Mesendoderm (in vitro differentiated cells): Measurements from ENCODE around the gene PLCD1.

Source experiments
- DNase-seq: peaks from one replicate; pipeline ENCODE4 v3.0.0; 2013
- H2AK5ac ChIP-seq: 2 replicates; pipeline ENCODE4 v1.6.1; 2013; ENCODE audit warnings: low read length, inconsistent platforms
- H2BK120ac ChIP-seq: 2 replicates; pipeline ENCODE4 v1.6.1; 2013; ENCODE audit warnings: low read depth, mild to moderate bottlenecking, low read length, moderate library complexity, mixed read lengths
- H2BK15ac ChIP-seq: replicated peaks from 2 replicates; pipeline ENCODE4 v1.6.1; 2013; ENCODE audit warnings: low read depth, mild to moderate bottlenecking, moderate library complexity
- H2BK5ac ChIP-seq: 2 replicates; pipeline ENCODE4 v1.6.1; 2013; ENCODE audit warnings: low read length, inconsistent platforms
- H3K18ac ChIP-seq: 2 replicates; pipeline ENCODE4 v1.6.1; 2013; ENCODE audit warnings: mild to moderate bottlenecking, low read length, mixed read lengths
- H3K23ac ChIP-seq: one replicate; pipeline ENCODE4 v1.6.1; 2013; ENCODE audit warnings: low read length
- H3K27ac ChIP-seq: 2 replicates; pipeline ENCODE4 v1.5.1; 2013; ENCODE audit warnings: low read depth, mild to moderate bottlenecking, inconsistent platforms, low read length, moderate library complexity
- H3K27me3 ChIP-seq: 2 replicates; pipeline ENCODE4 v1.6.1; 2013; ENCODE audit warnings: low read length, control low read depth, mild to moderate bottlenecking, inconsistent platforms; ENCODE audit not compliant: insufficient read depth, poor library complexity
- H3K36me3 ChIP-seq: 2 replicates; pipeline ENCODE4 v1.6.1; 2013; ENCODE audit warnings: low read length, inconsistent platforms; ENCODE audit not compliant: control insufficient read depth, insufficient read depth
- H3K4ac ChIP-seq: one replicate; pipeline ENCODE4 v1.6.1; 2013; ENCODE audit warnings: low read depth, mild to moderate bottlenecking, low read length, moderate library complexity
- H3K4me1 ChIP-seq: 2 replicates; pipeline ENCODE4 v1.6.1; 2013; ENCODE audit warnings: low read depth, low read length, inconsistent platforms; ENCODE audit not compliant: control insufficient read depth
- H3K4me2 ChIP-seq: 2 replicates; pipeline ENCODE4 v1.6.1; 2013; ENCODE audit warnings: low read length
- H3K4me3 ChIP-seq: 2 replicates; pipeline ENCODE4 v1.5.1; 2013; ENCODE audit warnings: mild to moderate bottlenecking, low read length
- H3K56ac ChIP-seq: one replicate; pipeline ENCODE4 v1.6.1; 2013; ENCODE audit warnings: low read length
- H3K79me1 ChIP-seq: 2 replicates; pipeline ENCODE4 v1.6.1; 2013; ENCODE audit warnings: low read length, inconsistent platforms
- H3K79me2 ChIP-seq: 2 replicates; pipeline ENCODE4 v1.6.1; 2013; ENCODE audit warnings: mild to moderate bottlenecking, low read length; ENCODE audit not compliant: control insufficient read depth, insufficient read depth
- H3K9ac ChIP-seq: 2 replicates; pipeline ENCODE4 v1.6.1; 2013; ENCODE audit warnings: low read length, inconsistent platforms
- H4K5ac ChIP-seq: one replicate; pipeline ENCODE4 v1.6.1; 2013; ENCODE audit warnings: low read length
- H4K8ac ChIP-seq: one replicate; pipeline ENCODE4 v1.6.1; 2013; ENCODE audit warnings: low read depth, mild to moderate bottlenecking, control low read depth, low read length, moderate library complexity
- WGBS: extraction: QIAGEN DNeasy Blood & Tissue Kit; methylation state at CpG from one replicate; pipeline ENCODE4 v1.1.7; 2013; ENCODE audit warnings: low lambda C conversion rate, missing lambda C conversion rate; ENCODE audit not compliant: insufficient coverage; ENCODE audit errors: extremely low coverage; 5-methylcytosine and 5-hydroxymethylcytosine counted together

Gene PLCD1

GRCh38 chr3:37970802-37971201, 58.6 kb downstream of the PLCD1 start:
- no peak overlapping the region for H3K4me3 ChIP-seq
- no peak overlapping the region for H3K4me2 ChIP-seq
- H3K27me3 ChIP-seq = no peaks in the 10 kb centered on the region
- H2BK5ac ChIP-seq = no peak overlapping the region
- H3K9ac ChIP-seq = no peak overlapping the region
- no peak overlapping the region for H2AK5ac ChIP-seq
- no peak overlapping the region for H3K56ac ChIP-seq
- H3K27ac ChIP-seq = no peak overlapping the region
- H4K5ac ChIP-seq = no peak overlapping the region
- H2BK120ac ChIP-seq = no peak overlapping the region
- no peak overlapping the region for H3K23ac ChIP-seq
- no peaks in the 10 kb centered on the region for H3K4me1 ChIP-seq
- H3K79me1 ChIP-seq = no peaks in the 10 kb centered on the region
- no peak overlapping the region for H4K8ac ChIP-seq
- H3K79me2 ChIP-seq = no peaks in the 10 kb centered on the region
- WGBS = no CpG with 5 or more reads among the region's 5 CpGs
- no peaks in the 10 kb centered on the region for H3K36me3 ChIP-seq
- no peak overlapping the region for H2BK15ac ChIP-seq
- no peak for DNase-seq
- H3K18ac ChIP-seq = no peak overlapping the region
- H3K4ac ChIP-seq = no peak overlapping the region

- H3K18ac ChIP-seq = no peak overlapping the region
- H4K5ac ChIP-seq = no peak overlapping the region
- H2AK5ac ChIP-seq = no peak overlapping the region
- no peak overlapping the region for H4K8ac ChIP-seq
- H3K79me1 ChIP-seq = no peaks in the 10 kb centered on the region
- no peak overlapping the region for H3K4me3 ChIP-seq
- H3K23ac ChIP-seq = no peak overlapping the region
- no peaks in the 10 kb centered on the region for H3K36me3 ChIP-seq
- no peaks in the 10 kb centered on the region for H3K4me1 ChIP-seq
- H3K56ac ChIP-seq = no peak overlapping the region
- no peak overlapping the region for H2BK120ac ChIP-seq
- no peak for DNase-seq
- no peak overlapping the region for H3K4ac ChIP-seq
- H3K27ac ChIP-seq = no peak overlapping the region
- H2BK5ac ChIP-seq = no peak overlapping the region
- no peak overlapping the region for H2BK15ac ChIP-seq
- WGBS = no CpG with 5 or more reads among the region's 7 CpGs
- no peaks in the 10 kb centered on the region for H3K27me3 ChIP-seq
- no peak overlapping the region for H3K9ac ChIP-seq
- no peak overlapping the region for H3K4me2 ChIP-seq
- no peaks in the 10 kb centered on the region for H3K79me2 ChIP-seq
These were observed 59.8 kb downstream of the PLCD1 start for GRCh38 chr3:37969596-37970100.

GRCh38 chr3:37968813-37969595, 60.4 kb downstream of the PLCD1 start:
- no peaks in the 10 kb centered on the region for H3K79me2 ChIP-seq
- H3K27me3 ChIP-seq = no peaks in the 10 kb centered on the region
- no peak overlapping the region for H2BK15ac ChIP-seq
- no peak overlapping the region for H3K27ac ChIP-seq
- no peak overlapping the region for H4K8ac ChIP-seq
- no peak overlapping the region for H3K4me3 ChIP-seq
- no peak overlapping the region for H3K9ac ChIP-seq
- no peaks in the 10 kb centered on the region for H3K79me1 ChIP-seq
- no peak overlapping the region for H3K4ac ChIP-seq
- no peaks in the 10 kb centered on the region for H3K36me3 ChIP-seq
- H3K56ac ChIP-seq = no peak overlapping the region
- no CpG with 5 or more reads among the region's 15 CpGs for WGBS
- H4K5ac ChIP-seq = no peak overlapping the region
- H3K18ac ChIP-seq = no peak overlapping the region
- no peak overlapping the region for H3K23ac ChIP-seq
- H2AK5ac ChIP-seq = no peak overlapping the region
- H2BK120ac ChIP-seq = no peak overlapping the region
- H3K4me2 ChIP-seq = no peak overlapping the region
- no peaks in the 10 kb centered on the region for H3K4me1 ChIP-seq
- no peak for DNase-seq
- H2BK5ac ChIP-seq = no peak overlapping the region

GRCh38 chr3:37968199-37968598, 61.2 kb downstream of the PLCD1 start:
- no peak for DNase-seq
- Histone ChIP-seq H2AK5ac (no peak overlapping the region), H3K4me3 (no peak overlapping the region), H4K5ac (no peak overlapping the region), H3K23ac (no peak overlapping the region), H3K36me3 (no peaks in the 10 kb centered on the region), H4K8ac (no peak overlapping the region), H3K79me2 (no peaks in the 10 kb centered on the region), H3K4me2 (no peak overlapping the region), H3K18ac (no peak overlapping the region), H3K27ac (no peak overlapping the region), H2BK120ac (no peak overlapping the region), H3K9ac (no peak overlapping the region), H3K27me3 (no peaks in the 10 kb centered on the region), H3K4ac (no peak overlapping the region), H2BK5ac (no peak overlapping the region), H3K56ac (no peak overlapping the region), H3K4me1 (no peaks in the 10 kb centered on the region), H3K79me1 (no peaks in the 10 kb centered on the region), H2BK15ac (no peak overlapping the region)
- WGBS = no CpG with 5 or more reads among the region's 9 CpGs

- DNase-seq = peak; percentile 83
- H2BK15ac ChIP-seq = no peak overlapping the region
- H3K18ac ChIP-seq = no peak overlapping the region
- no peak overlapping the region for H3K4ac ChIP-seq
- H3K56ac ChIP-seq = no peak overlapping the region
- no peak overlapping the region for H2AK5ac ChIP-seq
- H3K79me1 ChIP-seq = no peaks in the 10 kb centered on the region
- no peak overlapping the region for H4K8ac ChIP-seq
- H3K9ac ChIP-seq = no peak overlapping the region
- H3K79me2 ChIP-seq = no peaks in the 10 kb centered on the region
- H2BK5ac ChIP-seq = no peak overlapping the region
- no peak overlapping the region for H3K4me3 ChIP-seq
- no peaks in the 10 kb centered on the region for H3K4me1 ChIP-seq
- no peak overlapping the region for H3K23ac ChIP-seq
- no peaks in the 10 kb centered on the region for H3K36me3 ChIP-seq
- H2BK120ac ChIP-seq = no peak overlapping the region
- H3K27ac ChIP-seq = no peak overlapping the region
- H4K5ac ChIP-seq = no peak overlapping the region
- no peak overlapping the region for H3K4me2 ChIP-seq
- H3K27me3 ChIP-seq = no peaks in the 10 kb centered on the region
- no CpG with 5 or more reads among the region's 7 CpGs for WGBS
These were observed 62.1 kb downstream of the PLCD1 start for GRCh38 chr3:37967260-37967881.
